ENCODE results near the gene UVSSA.

GRCh38 chr4:1330761-1331590, 16.0 kb upstream of the UVSSA start:
- TF ChIP-seq EZH2 (IDR thresholded peaks at IDR 0.05; ENCODE audit: borderline replicate concordance, insufficient read depth, low read depth, low read length, poor library complexity, severe bottlenecking) (no peak), CTCF (IDR thresholded peaks at IDR 0.05) (no peak)

Data from B cell (primary cell).